Peyer's patch (tissue), 4 donors: ENCODE results near the gene F2RL3. TPM values are rescaled to one million over a fixed set of nuclear protein-coding genes. Genes with fewer than 3 reads are reported as not detected.
"Not testable (repeated sequence)": the region's sequence is repeated elsewhere in the genome, so short reads cannot be mapped to it uniquely, and the experiment has no call there.

Experiments used
- DNase-seq, 3 donors: peaks; one replicate each; pipeline ENCODE4 v3.0.0-alpha.2; 2017 to 2019
- H3K27ac ChIP-seq, 4 donors: fragments of 200-600 bp; sonication (generic); one replicate each; pipeline ENCODE4 v1.5.1; 2016 to 2019
- H3K27me3 ChIP-seq, 2 donors: fragments of 200-600 bp; sonication (generic); one replicate each; pipeline ENCODE4 v1.5.1; 2019
- H3K36me3 ChIP-seq, 3 donors: fragments of 200-600 bp; sonication (generic); one replicate each; pipeline ENCODE4 v1.5.1; 2016 to 2019
- H3K4me1 ChIP-seq, 4 donors: fragments of 200-600 bp; sonication (generic); one replicate each; pipeline ENCODE4 v1.5.1; 2016 to 2019
- H3K4me3 ChIP-seq, 4 donors: fragments of 200-600 bp; sonication (generic); 1 replicate in 3 of 4; 2 replicates in 1 of 4; pipeline ENCODE4 v1.5.1; 2016 to 2019; ENCODE audit warnings: mild to moderate bottlenecking in 1 of 4
- H3K9me3 ChIP-seq, 4 donors: fragments of 200-600 bp; sonication (generic); one replicate each; pipeline ENCODE4 v1.5.1; 2016 to 2019; ENCODE audit warnings: mild to moderate bottlenecking in 1 of 4
- CTCF ChIP-seq, 6 experiments: fragments of 450-650 bp in 4 of 6; fragments of 200-600 bp in 2 of 6; sonication (generic) in 1 of 6; IDR thresholded peaks; one replicate each; pipeline ENCODE4 v1.5.1; 2017 to 2019; ENCODE audit warnings: antibody characterized with exemption in 6 of 6, mild to moderate bottlenecking in 3 of 6, moderate library complexity in 1 of 6
- POLR2A ChIP-seq, 2 donors: fragments of 450-650 bp; IDR thresholded peaks; one replicate each; pipeline ENCODE4 v1.5.1; 2017; ENCODE audit warnings: antibody characterized with exemption in 2 of 2, mild to moderate bottlenecking in 2 of 2, moderate library complexity in 2 of 2
- total RNA-seq, 4 donors: library from RNA; depleted of rRNA; stranded (reverse); fragments of >200 nt; gene quantifications; one replicate each; pipeline ENCODE4 v1.1.0, GENCODE V29; 2016

The F2RL3 gene
- total RNA-seq, 4 donors from 2014 or later, result 3.9 to 11.6 (median 5.1) TPM

- Histone ChIP-seq H3K27me3 (no peaks in the 10 kb centered on the region), H3K4me1 (peaks cover 0 to 7% (median 0%) of the 10 kb centered on the region in 4 donors), H3K36me3 (peaks cover 0 to 66% (median 0%) of the 10 kb centered on the region in 3 donors), H3K27ac (peak overlapping the region in 1 of 4 donors; percentile 39), H3K9me3 (no peaks in the 10 kb centered on the region), H3K4me3 (no peak overlapping the region)
- DNase-seq, result no peak
- TF ChIP-seq POLR2A (IDR thresholded peaks at IDR 0.05) (no peak), CTCF (IDR thresholded peaks at IDR 0.05) (no peak)
Observed at GRCh38 chr19:16874250-16874977, 14.4 kb upstream of the F2RL3 start.

DNA sequence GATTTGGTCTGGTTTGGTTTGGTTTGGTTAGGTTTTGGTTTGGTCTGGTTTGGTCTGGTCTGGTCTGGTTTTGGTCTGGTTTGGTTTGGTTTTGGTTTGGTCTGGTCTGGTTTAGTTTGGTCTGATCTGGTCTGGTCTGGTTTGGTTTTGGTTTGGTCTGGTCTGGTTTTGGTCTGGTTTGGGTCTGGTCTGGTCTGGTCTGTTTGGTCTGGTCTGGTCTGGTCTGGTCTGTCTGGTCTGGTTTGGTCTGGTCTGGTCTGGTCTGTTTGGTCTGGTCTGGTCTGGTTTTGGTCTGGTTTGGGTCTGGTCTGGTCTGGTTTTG, 13.9 kb upstream of the F2RL3 start:
- not testable (repeated sequence) for H3K9me3 ChIP-seq, H3K27ac ChIP-seq

DNA sequence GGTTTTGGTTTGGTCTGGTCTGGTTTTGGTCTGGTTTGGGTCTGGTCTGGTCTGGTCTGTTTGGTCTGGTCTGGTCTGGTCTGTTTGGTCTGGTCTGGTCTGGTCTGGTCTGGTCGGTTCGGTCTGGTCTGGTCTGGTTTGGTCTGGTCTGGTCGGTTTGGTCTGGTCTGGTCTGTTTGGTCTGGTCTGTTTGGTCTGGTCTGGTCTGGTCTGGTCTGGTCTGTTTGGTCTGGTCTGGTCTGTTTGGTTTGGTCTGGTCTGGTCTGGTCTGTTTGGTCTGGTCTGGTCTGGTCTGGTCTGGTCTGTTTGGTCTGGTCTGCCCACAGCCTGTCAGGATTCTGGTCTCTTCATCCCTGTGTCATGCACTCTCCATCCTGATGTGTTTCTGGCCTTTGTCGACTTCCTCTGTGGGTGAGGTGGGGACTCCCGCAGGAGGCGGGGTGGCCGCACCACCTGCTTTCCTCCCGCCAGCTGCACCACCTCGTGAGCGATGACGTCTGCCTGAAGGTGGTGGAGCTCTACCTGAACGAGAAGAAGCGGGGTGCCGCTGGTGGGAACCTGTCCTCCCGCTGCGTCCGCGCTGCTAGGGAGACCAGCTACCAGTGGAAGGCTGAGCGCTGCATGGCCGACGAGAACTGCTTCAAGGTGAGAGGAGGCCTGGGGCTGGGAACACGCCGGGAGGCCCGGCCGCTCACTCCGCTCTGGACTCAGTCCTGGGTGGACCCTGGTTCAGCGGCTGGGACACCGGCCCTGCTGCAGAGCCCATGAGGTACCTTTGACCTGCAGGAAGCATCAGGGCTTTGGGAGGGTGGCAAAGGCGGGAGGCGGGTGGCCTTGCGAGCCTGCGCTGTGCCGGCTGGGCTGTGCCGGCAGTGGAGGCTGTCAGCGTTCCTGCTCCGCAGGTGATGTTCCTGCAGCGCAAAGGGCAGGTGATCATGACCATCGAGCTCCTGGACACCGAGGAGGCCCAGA, 12.9 kb upstream of the F2RL3 start:
- no peak overlapping the region for H3K4me3 ChIP-seq
- no peaks in the 10 kb centered on the region for H3K27me3 ChIP-seq
- peaks cover 0 to 7% (median 0%) of the 10 kb centered on the region in 4 donors for H3K4me1 ChIP-seq
- H3K36me3 ChIP-seq, result peaks cover 0 to 60% (median 0%) of the 10 kb centered on the region in 3 donors
- peak in 2 of 3 donors; percentile 74 to 78 for DNase-seq
- peaks cover 0 to 2% (median 0%) of the 10 kb centered on the region in 4 donors for H3K9me3 ChIP-seq
- H3K27ac ChIP-seq, result peak overlapping the region in 2 of 4 donors; percentile 4 to 46
- no peak for TF ChIP-seq POLR2A (IDR thresholded peaks at IDR 0.05)

More for the DNA sequence above, 13.9 kb upstream of the F2RL3 start:
- not testable (repeated sequence) for H3K4me3 ChIP-seq, H3K27me3 ChIP-seq, DNase-seq, H3K4me1 ChIP-seq
- peaks cover 0 to 66% (median 0%) of the 10 kb centered on the region in 3 donors for H3K36me3 ChIP-seq

GRCh38 chr19:16876904-16877361, 11.9 kb upstream of the F2RL3 start:
- H3K4me1 ChIP-seq, result peaks cover 0 to 7% (median 0%) of the 10 kb centered on the region in 4 donors
- H3K36me3 ChIP-seq, result peaks cover 0 to 50% (median 0%) of the 10 kb centered on the region in 3 donors
- peak overlapping the region in 1 of 4 donors; percentile 46 for H3K27ac ChIP-seq
- H3K9me3 ChIP-seq, result peaks cover 0 to 13% (median 2%) of the 10 kb centered on the region in 4 donors
- no peak for TF ChIP-seq CTCF (IDR thresholded peaks at IDR 0.05)
- no peak for TF ChIP-seq POLR2A (IDR thresholded peaks at IDR 0.05)
- H3K4me3 ChIP-seq, result no peak overlapping the region
- no peaks in the 10 kb centered on the region for H3K27me3 ChIP-seq
- no peak for DNase-seq

DNA sequence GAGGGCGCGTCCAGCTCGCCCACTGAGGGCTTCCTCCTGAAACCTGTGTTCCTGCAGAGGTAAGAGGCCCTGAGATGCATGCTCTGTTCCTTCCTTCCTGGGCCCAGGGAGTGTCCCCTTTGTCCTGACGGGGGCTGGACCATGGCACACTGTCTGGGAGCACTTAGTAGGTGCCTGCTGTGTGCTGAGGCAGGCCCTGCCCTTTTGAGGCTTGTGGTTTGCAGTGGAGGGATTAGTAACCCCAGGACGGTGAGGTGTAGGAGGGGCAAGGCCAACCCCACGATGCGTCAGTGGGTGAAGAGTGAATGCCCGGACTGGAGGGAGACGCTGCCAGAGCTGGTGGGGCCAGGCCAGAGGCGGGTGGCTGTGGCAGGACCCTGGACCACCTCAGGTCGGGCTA, 11.2 kb upstream of the F2RL3 start:
- peaks cover 0 to 7% (median 0%) of the 10 kb centered on the region in 4 donors for H3K4me1 ChIP-seq
- no peak for TF ChIP-seq CTCF (IDR thresholded peaks at IDR 0.05)
- TF ChIP-seq POLR2A (IDR thresholded peaks at IDR 0.05), result no peak
- no peak overlapping the region for H3K4me3 ChIP-seq
- H3K27ac ChIP-seq, result no peak overlapping the region
- H3K9me3 ChIP-seq, result peaks cover 0 to 19% (median 4%) of the 10 kb centered on the region in 4 donors
- H3K27me3 ChIP-seq, result no peaks in the 10 kb centered on the region
- no peak for DNase-seq
- peaks cover 0 to 45% (median 0%) of the 10 kb centered on the region in 3 donors for H3K36me3 ChIP-seq

- no peak overlapping the region for H3K4me3 ChIP-seq
- H3K36me3 ChIP-seq, result peaks cover 0 to 45% (median 0%) of the 10 kb centered on the region in 3 donors
- TF ChIP-seq CTCF (IDR thresholded peaks at IDR 0.05), result no peak
- H3K4me1 ChIP-seq, result peaks cover 0 to 7% (median 0%) of the 10 kb centered on the region in 4 donors
- H3K27me3 ChIP-seq, result no peaks in the 10 kb centered on the region
- DNase-seq, result no peak
- peaks cover 0 to 22% (median 6%) of the 10 kb centered on the region in 4 donors for H3K9me3 ChIP-seq
- H3K27ac ChIP-seq, result no peak overlapping the region
Observed at GRCh38 chr19:16878181-16878965, 10.4 kb upstream of the F2RL3 start.
